T-helper 22 cell (primary cell): ENCODE data around the gene SUMO3.

Source experiments
- DNase-seq: peaks from one replicate; pipeline ENCODE4 v3.0.0-alpha.2; 2020; ENCODE audit warnings: low read depth

SUMO3 gene

GRCh38 chr21:44778499-44778911 is 39.4 kb downstream of the SUMO3 start:
- no peak for DNase-seq

GRCh38 chr21:44778094-44778493 is 39.8 kb downstream of the SUMO3 start:
- DNase-seq = no peak

GRCh38 chr21:44774972-44775371 is 42.9 kb downstream of the SUMO3 start:
- no peak for DNase-seq

- DNase-seq = no peak
Measured at GRCh38 chr21:44773291-44773932, 44.5 kb downstream of the SUMO3 start.

GRCh38 chr21:44771896-44772525 is 45.9 kb downstream of the SUMO3 start:
- DNase-seq = no peak

- no peak for DNase-seq
Measured at GRCh38 chr21:44767834-44768831, 49.7 kb downstream of the SUMO3 start.

- DNase-seq = no peak
Measured at GRCh38 chr21:44766818-44767354, 51.0 kb downstream of the SUMO3 start.

- no peak for DNase-seq
Measured at GRCh38 chr21:44766014-44766817, 51.6 kb downstream of the SUMO3 start.

GRCh38 chr21:44765231-44766013 is 52.4 kb downstream of the SUMO3 start:
- peak; percentile 15 for DNase-seq

- DNase-seq = no peak
Measured at GRCh38 chr21:44764319-44765230, 53.3 kb downstream of the SUMO3 start.

GRCh38 chr21:44763451-44764318 is 54.2 kb downstream of the SUMO3 start:
- DNase-seq = no peak

GRCh38 chr21:44763050-44763378 is 54.8 kb downstream of the SUMO3 start:
- no peak for DNase-seq

- DNase-seq = no peak
Measured at GRCh38 chr21:44762221-44763049, 55.4 kb downstream of the SUMO3 start.

GRCh38 chr21:44761747-44762208 is 56.1 kb downstream of the SUMO3 start:
- DNase-seq = no peak

GRCh38 chr21:44761011-44761729 is 56.7 kb downstream of the SUMO3 start:
- DNase-seq = no peak

GRCh38 chr21:44760376-44760775 is 57.5 kb downstream of the SUMO3 start:
- DNase-seq = no peak

GRCh38 chr21:44759628-44760285 is 58.1 kb downstream of the SUMO3 start:
- no peak for DNase-seq
